Gastrocnemius medialis (tissue), 4 donors: ENCODE measurements around the gene DPYSL4. TPM values are rescaled to one million over a fixed set of nuclear protein-coding genes. Genes with fewer than 3 reads are reported as not detected.

Experiments used
- ATAC-seq, 2 donors: fragments of 150-250 bp; one replicate each; pipeline ENCODE4 v1.9.1; 2016
- DNase-seq, 2 donors: peaks; one replicate each; pipeline ENCODE4 v3.0.0-alpha.2; 2019
- H3K27ac ChIP-seq, 4 donors: fragments of 200-600 bp; sonication (generic); 1 replicate in 1 of 4; 2 replicates in 3 of 4; pipeline ENCODE4 v1.5.1; 2016 to 2018; ENCODE audit warnings: mild to moderate bottlenecking in 2 of 4, moderate library complexity in 1 of 4
- H3K27me3 ChIP-seq, 3 donors: fragments of 200-600 bp; sonication (generic) in 2 of 3; 1 replicate in 1 of 3; 2 replicates in 2 of 3; pipeline versions ENCODE4 v1.5.1 to v1.6.0; 2016 to 2019; ENCODE audit warnings: mild to moderate bottlenecking in 1 of 3, moderate library complexity in 1 of 3
- H3K36me3 ChIP-seq, 2 donors: fragments of 200-600 bp; sonication (generic) in 1 of 2; one replicate each; pipeline ENCODE4 v1.5.1; 2017 to 2018
- H3K4me1 ChIP-seq, 2 donors: fragments of 200-600 bp; sonication (generic) in 1 of 2; one replicate each; pipeline ENCODE4 v1.5.1; 2016 to 2017; ENCODE audit warnings: mild to moderate bottlenecking in 2 of 2
- H3K4me3 ChIP-seq, 4 donors: fragments of 200-600 bp; sonication (generic) in 3 of 4; 1 replicate in 1 of 4; 2 replicates in 3 of 4; pipeline ENCODE4 v1.5.1; 2016 to 2019; ENCODE audit warnings: mild to moderate bottlenecking in 2 of 4
- H3K9me3 ChIP-seq, 3 donors: fragments of 200-600 bp; sonication (generic) in 2 of 3; 1 replicate in 1 of 3; 2 replicates in 2 of 3; pipeline ENCODE4 v1.5.1; 2016 to 2019
- CTCF ChIP-seq, 5 experiments: fragments of 450-650 bp in 3 of 5; fragments of 200-600 bp in 2 of 5; sonication (generic) in 2 of 5; IDR thresholded peaks in 4 of 5; conservative IDR thresholded peaks in 1 of 5; 1 replicate in 4 of 5; 2 replicates in 1 of 5; pipeline ENCODE4 v1.5.1; 2016 to 2019; ENCODE audit warnings: antibody characterized with exemption in 5 of 5, mild to moderate bottlenecking in 3 of 5, moderate library complexity in 3 of 5
- POLR2A ChIP-seq, 2 donors: fragments of 450-650 bp; IDR thresholded peaks; one replicate each; pipeline ENCODE4 v1.6.1; 2017; ENCODE audit warnings: antibody characterized with exemption in 2 of 2, mild to moderate bottlenecking in 2 of 2, moderate library complexity in 2 of 2
- in situ Hi-C, 4 donors: fragments of 200-750 bp; cut with MboI; loops; one replicate each; pipeline versions ENCODE4 v1.15.0 to v1.8.0; 2017; ENCODE audit warnings: low sequenced_read_pairs in 4 of 4
- intact Hi-C: fragments of 100-400 bp; cut with DNase I; formaldehyde crosslinking; loops from one replicate; pipeline ENCODE4 v1.15.1; 2023; ENCODE audit warnings: low total_unique reads
- total RNA-seq, 4 donors: library from RNA; depleted of rRNA; stranded (reverse); fragments of >200 nt; gene quantifications; one replicate each; pipeline versions ENCODE4 v1.1.0 to v1.2.3, GENCODE V29; 2016

DPYSL4 gene
- total RNA-seq, 4 donors from 2014 or later = 0.29 to 1.3 (median 0.46) TPM

DNA sequence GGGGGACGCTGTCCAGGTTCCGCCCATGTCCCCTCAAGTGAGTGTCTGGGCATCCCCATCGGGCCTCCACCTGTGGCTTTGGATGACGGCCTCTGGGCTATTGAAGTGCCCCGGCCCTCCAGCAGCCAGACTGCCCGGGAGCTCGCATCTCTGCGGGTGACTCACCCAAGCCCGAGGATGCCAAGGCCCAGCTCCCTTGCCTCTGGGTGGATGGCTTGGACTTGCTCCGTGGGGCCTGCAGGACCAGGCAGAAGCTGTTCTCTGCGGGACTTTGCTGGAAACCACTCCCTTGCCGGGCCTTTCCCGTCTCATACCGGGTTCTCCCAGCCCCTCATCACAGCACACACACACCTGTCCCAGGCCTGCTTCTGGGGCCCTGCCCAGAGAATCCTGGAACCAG is 22.4 kb downstream of the DPYSL4 start:
- no peak for TF ChIP-seq POLR2A (IDR thresholded peaks at IDR 0.05)
- TF ChIP-seq CTCF (IDR thresholded peaks at IDR 0.05 in 4 of 5, conservative IDR thresholded peaks at IDR 0.05 in 1 of 5) = no peak
- DNase-seq (no peak), ATAC-seq (no peak)
- intact Hi-C loops = no loop called here
- Histone ChIP-seq H3K9me3 (no peaks in the 10 kb centered on the region), H3K36me3 (no peaks in the 10 kb centered on the region), H3K4me1 (no peaks in the 10 kb centered on the region), H3K27me3 (no peaks in the 10 kb centered on the region), H3K4me3 (no peak overlapping the region), H3K27ac (no peak overlapping the region)
- in situ Hi-C loops = loop anchor here in 1 of 4 donors (25.0 kb wide), 1 partner anchor 253 kb away; no protein-coding TSS in a partner anchor

- intact Hi-C loops = no loop called here
- TF ChIP-seq CTCF (IDR thresholded peaks at IDR 0.05 in 4 of 5, conservative IDR thresholded peaks at IDR 0.05 in 1 of 5) (no peak), POLR2A (IDR thresholded peaks at IDR 0.05) (no peak)
- Histone ChIP-seq H3K27me3 (no peaks in the 10 kb centered on the region), H3K4me1 (no peaks in the 10 kb centered on the region), H3K9me3 (no peaks in the 10 kb centered on the region), H3K4me3 (no peak overlapping the region), H3K36me3 (no peaks in the 10 kb centered on the region), H3K27ac (no peak overlapping the region)
- ATAC-seq (no peak), DNase-seq (no peak)
- in situ Hi-C loops = loop anchor here in 1 of 4 donors (25.0 kb wide), 1 partner anchor 252 kb away; no protein-coding TSS in a partner anchor
Measured at GRCh38 chr10:132209978-132210530, 23.3 kb downstream of the DPYSL4 start.

DNA sequence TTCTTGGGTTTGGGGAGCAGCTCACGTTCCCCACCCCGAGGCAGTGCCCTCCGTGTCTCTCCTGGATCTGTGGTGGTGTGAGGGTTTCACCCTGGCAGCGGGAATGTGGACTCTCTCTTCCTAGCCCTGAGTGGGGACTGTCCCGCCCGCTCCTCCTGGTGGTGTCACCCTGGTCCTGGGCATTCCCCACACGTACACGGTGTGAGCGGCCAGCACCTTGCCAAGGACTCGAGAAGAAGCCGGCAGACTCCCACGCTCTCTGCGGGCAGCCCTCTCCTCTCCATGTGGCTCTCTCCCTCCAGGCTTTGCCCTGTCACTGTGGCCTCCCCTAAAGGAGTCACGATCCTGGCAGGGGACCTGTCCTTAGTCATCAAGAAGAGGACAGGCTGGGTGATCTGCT is 24.0 kb downstream of the DPYSL4 start:
- Histone ChIP-seq H3K4me3 (no peak overlapping the region), H3K4me1 (no peaks in the 10 kb centered on the region), H3K9me3 (no peaks in the 10 kb centered on the region), H3K36me3 (no peaks in the 10 kb centered on the region), H3K27me3 (no peaks in the 10 kb centered on the region), H3K27ac (no peak overlapping the region)
- no peak for ATAC-seq
- intact Hi-C loops = no loop called here
- no peak for DNase-seq
- in situ Hi-C loops = loop anchor here in 1 of 4 donors (25.0 kb wide), 1 partner anchor 252 kb away; no protein-coding TSS in a partner anchor
- TF ChIP-seq CTCF (IDR thresholded peaks at IDR 0.05 in 4 of 5, conservative IDR thresholded peaks at IDR 0.05 in 1 of 5) = no peak
- no peak for TF ChIP-seq POLR2A (IDR thresholded peaks at IDR 0.05)

GRCh38 chr10:132211246-132211645 is 24.5 kb downstream of the DPYSL4 start:
- DNase-seq (no peak), ATAC-seq (no peak)
- in situ Hi-C loops = loop anchor here in 1 of 4 donors (25.0 kb wide), 1 partner anchor 251 kb away; no protein-coding TSS in a partner anchor

More at GRCh38 chr10:132211246-132211645, 24.5 kb downstream of the DPYSL4 start:
- Histone ChIP-seq H3K36me3 (no peaks in the 10 kb centered on the region), H3K27me3 (no peaks in the 10 kb centered on the region), H3K27ac (no peak overlapping the region), H3K9me3 (no peaks in the 10 kb centered on the region), H3K4me1 (no peaks in the 10 kb centered on the region), H3K4me3 (no peak overlapping the region)
- TF ChIP-seq CTCF (IDR thresholded peaks at IDR 0.05 in 4 of 5, conservative IDR thresholded peaks at IDR 0.05 in 1 of 5) (no peak), POLR2A (IDR thresholded peaks at IDR 0.05) (no peak)
- intact Hi-C loops = no loop called here
